Left ventricle myocardium inferior (tissue), 1 donor: Measurements from ENCODE around the gene KLHL4. TPM values are rescaled to one million over a fixed set of nuclear protein-coding genes. Genes with fewer than 3 reads are reported as not detected.
A peak's percentile ranks its signal among the peaks of the same experiment; 100 is the strongest.

Source experiments
- DNase-seq: peaks from one replicate; pipeline ENCODE4 v3.0.0-alpha.2; 2020
- H3K27ac ChIP-seq: fragments of 200-600 bp; replicated peaks from 2 replicates; pipeline ENCODE4 v1.8.0; 2021
- H3K27me3 ChIP-seq: fragments of 200-600 bp; 2 replicates; pipeline ENCODE4 v1.8.0; 2021; ENCODE audit warnings: low read depth
- H3K36me3 ChIP-seq: fragments of 200-600 bp; 2 replicates; pipeline ENCODE4 v1.8.0; 2021
- H3K4me1 ChIP-seq: fragments of 200-600 bp; 2 replicates; pipeline ENCODE4 v1.8.0; 2021
- H3K4me3 ChIP-seq: fragments of 200-600 bp; 2 replicates; pipeline ENCODE4 v1.8.0; 2021; ENCODE audit warnings: mild to moderate bottlenecking, moderate library complexity
- H3K9me3 ChIP-seq: fragments of 200-600 bp; replicated peaks from 2 replicates; pipeline ENCODE4 v1.8.0; 2021
- intact Hi-C: fragments of 100-400 bp; cut with micrococcal nuclease; formaldehyde crosslinking; loops from one replicate; pipeline ENCODE4 v1.11.0; 2022
- total RNA-seq: library from RNA; stranded (reverse); fragmentation: NEBNext Ultra II Directional; extraction: Animal tissue kit (Norgen Biotek cat#: 25700); gene quantifications from one replicate; pipeline ENCODE4 v1.2.1, GENCODE V29; 2021
- TF ChIP-seq, protein P1 (sequence below): fragments of 200-600 bp; IDR thresholded peaks from 2 replicates; pipeline ENCODE4 v1.8.0; 2021; ENCODE audit warnings: antibody characterized with exemption, mild to moderate bottlenecking, borderline replicate concordance
- donor health status: DM: no; HTN: yes; CAD: no; lungs with severe emphysema.

KLHL4 gene
- total RNA-seq, 1 donor from 2014 or later = 0.74 TPM

DNA sequence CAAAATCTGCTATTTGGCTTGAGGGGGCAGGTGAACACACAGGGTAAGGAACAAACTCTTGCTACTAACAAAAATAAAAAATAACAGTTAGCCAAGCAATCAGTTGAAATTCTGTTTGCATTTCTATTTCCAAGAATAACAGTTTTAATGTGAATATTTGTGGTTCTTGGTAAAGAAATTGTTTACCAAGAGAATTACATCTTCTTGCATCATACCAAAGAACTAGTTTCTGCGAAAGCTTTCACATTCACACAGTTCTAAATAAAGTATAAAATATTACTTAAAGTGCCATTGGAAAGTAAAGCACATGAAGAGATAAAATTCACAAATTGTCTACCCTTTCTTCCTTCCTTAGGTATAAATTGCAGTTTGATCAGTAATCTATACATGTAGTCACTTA, 54.4 kb downstream of the KLHL4 start:
- Histone ChIP-seq H3K4me3 (no peak overlapping the region), H3K4me1 (no peaks in the 10 kb centered on the region), H3K9me3 (no peaks in the 10 kb centered on the region), H3K36me3 (no peaks in the 10 kb centered on the region), H3K27ac (no peak overlapping the region), H3K27me3 (no peaks in the 10 kb centered on the region)
- DNase-seq = no peak
- intact Hi-C loops = no loop called here
- TF ChIP-seq, protein P1, sequence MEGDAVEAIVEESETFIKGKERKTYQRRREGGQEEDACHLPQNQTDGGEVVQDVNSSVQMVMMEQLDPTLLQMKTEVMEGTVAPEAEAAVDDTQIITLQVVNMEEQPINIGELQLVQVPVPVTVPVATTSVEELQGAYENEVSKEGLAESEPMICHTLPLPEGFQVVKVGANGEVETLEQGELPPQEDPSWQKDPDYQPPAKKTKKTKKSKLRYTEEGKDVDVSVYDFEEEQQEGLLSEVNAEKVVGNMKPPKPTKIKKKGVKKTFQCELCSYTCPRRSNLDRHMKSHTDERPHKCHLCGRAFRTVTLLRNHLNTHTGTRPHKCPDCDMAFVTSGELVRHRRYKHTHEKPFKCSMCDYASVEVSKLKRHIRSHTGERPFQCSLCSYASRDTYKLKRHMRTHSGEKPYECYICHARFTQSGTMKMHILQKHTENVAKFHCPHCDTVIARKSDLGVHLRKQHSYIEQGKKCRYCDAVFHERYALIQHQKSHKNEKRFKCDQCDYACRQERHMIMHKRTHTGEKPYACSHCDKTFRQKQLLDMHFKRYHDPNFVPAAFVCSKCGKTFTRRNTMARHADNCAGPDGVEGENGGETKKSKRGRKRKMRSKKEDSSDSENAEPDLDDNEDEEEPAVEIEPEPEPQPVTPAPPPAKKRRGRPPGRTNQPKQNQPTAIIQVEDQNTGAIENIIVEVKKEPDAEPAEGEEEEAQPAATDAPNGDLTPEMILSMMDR = no peak

DNA sequence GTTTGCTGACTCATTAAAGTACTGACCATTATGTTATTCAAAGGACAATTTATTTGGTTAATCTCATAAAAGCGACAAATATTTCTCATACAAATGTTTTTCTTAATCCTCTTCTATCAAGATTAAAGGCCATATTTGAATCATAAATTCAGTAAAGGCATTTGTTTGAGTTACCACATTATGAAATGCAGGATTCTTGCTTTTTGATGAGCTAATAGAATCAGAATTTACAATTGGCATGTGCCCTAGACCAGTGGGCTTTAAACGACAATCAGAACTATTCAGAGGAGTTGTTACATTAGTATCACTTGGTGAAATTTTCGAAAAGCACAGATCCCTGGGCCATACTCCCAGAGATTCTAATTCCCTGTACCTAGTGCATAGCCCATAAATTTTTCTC, 55.3 kb downstream of the KLHL4 start:
- TF ChIP-seq, protein P1 = no peak
- Histone ChIP-seq H3K4me3 (no peak overlapping the region), H3K27ac (no peak overlapping the region), H3K4me1 (no peaks in the 10 kb centered on the region), H3K36me3 (no peaks in the 10 kb centered on the region), H3K9me3 (no peaks in the 10 kb centered on the region), H3K27me3 (no peaks in the 10 kb centered on the region)
- intact Hi-C loops = no loop called here
- DNase-seq = no peak

DNA sequence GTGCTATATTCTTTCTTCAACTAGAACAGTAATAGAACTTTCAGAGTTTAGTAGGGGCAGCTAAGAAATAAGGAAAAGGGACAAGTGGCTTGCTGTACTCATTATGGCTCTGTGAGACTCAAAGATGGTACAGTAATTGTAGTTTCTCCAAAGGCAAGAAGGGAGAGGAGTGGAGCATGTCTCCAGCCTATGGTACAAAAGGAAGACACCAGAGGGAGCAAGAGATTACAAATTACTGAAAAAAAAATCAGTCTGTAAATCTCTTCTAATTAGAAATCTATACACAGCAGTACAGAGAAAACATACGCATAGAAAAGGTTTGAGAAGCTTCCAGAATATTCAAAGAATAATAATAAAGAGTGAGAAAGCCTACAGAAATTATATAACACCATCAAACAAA, 61.4 kb downstream of the KLHL4 start:
- no peak for DNase-seq
- TF ChIP-seq, protein P1 = no peak

DNA sequence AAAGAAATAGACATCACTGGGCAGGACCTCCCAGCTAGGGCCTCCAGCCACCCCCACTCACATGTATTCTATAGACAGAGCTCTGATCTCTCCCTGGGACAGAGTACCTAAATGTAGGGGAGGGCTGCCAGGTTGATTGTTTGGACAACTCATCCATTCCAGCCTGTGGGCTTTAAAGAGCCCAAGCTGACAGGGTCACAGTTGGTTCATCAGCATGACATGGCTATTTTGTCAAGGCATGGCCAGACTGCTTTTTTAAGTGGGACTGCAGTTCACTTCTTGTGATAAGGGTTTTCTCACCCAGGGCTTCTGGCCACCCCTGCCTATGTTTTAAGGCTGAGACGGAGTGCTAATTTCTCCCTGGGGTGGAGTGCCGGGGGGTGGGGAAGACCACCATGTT, 63.3 kb downstream of the KLHL4 start:
- DNase-seq = no peak
- Histone ChIP-seq H3K4me3 (no peak overlapping the region), H3K9me3 (no peaks in the 10 kb centered on the region), H3K27ac (no peak overlapping the region), H3K36me3 (no peaks in the 10 kb centered on the region), H3K4me1 (no peaks in the 10 kb centered on the region), H3K27me3 (no peaks in the 10 kb centered on the region)
- intact Hi-C loops = no loop called here
- TF ChIP-seq, protein P1 = no peak

More for the DNA sequence above, 61.4 kb downstream of the KLHL4 start:
- no peaks in the 10 kb centered on the region for H3K27me3 ChIP-seq
- no peak overlapping the region for H3K27ac ChIP-seq
- intact Hi-C loops = no loop called here
- H3K4me1 ChIP-seq = no peaks in the 10 kb centered on the region
- H3K36me3 ChIP-seq = no peaks in the 10 kb centered on the region
- no peaks in the 10 kb centered on the region for H3K9me3 ChIP-seq
- H3K4me3 ChIP-seq = no peak overlapping the region

DNA sequence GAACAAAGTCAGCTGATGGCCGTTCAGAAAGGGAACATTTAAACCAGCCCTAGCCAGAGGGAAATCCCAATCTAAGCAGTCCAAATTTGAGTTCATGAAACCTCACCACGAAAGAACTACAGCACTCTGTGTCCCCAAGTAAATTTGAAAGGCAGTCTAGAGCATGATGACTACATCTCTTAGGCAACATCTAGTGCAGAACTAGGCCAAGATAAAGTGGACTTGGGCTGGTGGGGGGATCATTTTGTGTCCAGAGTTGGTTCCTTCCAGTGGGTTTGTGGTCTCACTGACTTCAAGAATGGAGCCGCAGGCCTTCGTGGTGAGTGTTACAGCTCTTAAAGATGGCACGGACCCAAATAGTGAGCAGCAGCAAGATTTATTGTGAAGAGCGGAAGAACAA, 64.9 kb downstream of the KLHL4 start:
- DNase-seq = no peak
- no peaks in the 10 kb centered on the region for H3K36me3 ChIP-seq
- no peaks in the 10 kb centered on the region for H3K9me3 ChIP-seq
- no peak overlapping the region for H3K4me3 ChIP-seq
- no peaks in the 10 kb centered on the region for H3K27me3 ChIP-seq
- TF ChIP-seq, protein P1 = no peak
- no peak overlapping the region for H3K27ac ChIP-seq
- no peaks in the 10 kb centered on the region for H3K4me1 ChIP-seq
- intact Hi-C loops = no loop called here

DNA sequence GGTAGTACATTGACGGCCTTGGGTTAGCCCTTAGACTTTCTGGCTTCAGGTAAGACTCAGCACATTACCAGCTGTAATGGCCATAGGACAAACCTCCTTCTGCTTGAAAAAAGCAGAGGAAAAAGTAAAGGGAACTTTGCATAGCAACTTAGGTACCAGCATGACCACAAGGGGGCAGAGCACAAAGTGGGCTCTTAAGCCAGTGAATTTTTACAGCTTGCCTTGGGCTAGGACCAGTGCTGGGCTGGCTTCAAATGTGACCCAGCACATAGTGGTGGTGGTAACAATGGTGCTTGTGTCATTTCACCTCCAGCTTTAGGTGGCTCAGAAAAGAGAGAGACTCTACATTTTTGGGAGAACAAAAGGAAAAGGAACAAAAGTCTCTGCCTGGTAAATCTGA, 66.1 kb downstream of the KLHL4 start:
- TF ChIP-seq, protein P1 = peak; percentile 37
- H3K4me1 ChIP-seq = no peaks in the 10 kb centered on the region
- H3K9me3 ChIP-seq = no peaks in the 10 kb centered on the region
- no peak overlapping the region for H3K27ac ChIP-seq
- no peak for DNase-seq
- H3K27me3 ChIP-seq = no peaks in the 10 kb centered on the region
- H3K4me3 ChIP-seq = no peak overlapping the region
- intact Hi-C loops = no loop called here
- no peaks in the 10 kb centered on the region for H3K36me3 ChIP-seq
